ENCODE measurements around the gene BCAS3. TPM values are rescaled to one million over a fixed set of nuclear protein-coding genes. Genes with fewer than 3 reads are reported as not detected.

The BCAS3 gene
- polyA plus RNA-seq, 6 donors from 2014 or later = 22.0 to 38.9 (median 24.5) TPM

- Mint-ChIP-seq H3K9me3 (no peaks in the 10 kb centered on the region), H3K4me1 (peaks cover 18 to 27% (median 23%) of the 10 kb centered on the region in 3 donors), H3K4me3 (peak overlapping the region in 2 of 8 donors; percentile 29 to 46), H3K27me3 (no peaks in the 10 kb centered on the region), H3K36me3 (peaks cover 21% of the 10 kb centered on the region in 2 donors), H3K27ac (peak overlapping the region in 1 of 6 donors; percentile 59)
- DNase-seq (no peak), ATAC-seq (ENCODE audit: low read depth in 2 of 2) (no peak)
These were observed 3.1 kb downstream of the BCAS3 start for GRCh38 chr17:60680754-60681153.

- ATAC-seq (ENCODE audit: low read depth in 2 of 2) (no peak), DNase-seq (no peak)
- Mint-ChIP-seq H3K27ac (no peak overlapping the region), H3K4me1 (no peaks in the 10 kb centered on the region), H3K9me3 (no peaks in the 10 kb centered on the region), H3K27me3 (no peaks in the 10 kb centered on the region), H3K36me3 (peaks cover 26 to 28% of the 10 kb centered on the region in 2 donors), H3K4me3 (no peak overlapping the region)
These were observed 7.8 kb downstream of the BCAS3 start for GRCh38 chr17:60685437-60685836.

- DNase-seq (no peak), ATAC-seq (ENCODE audit: low read depth in 2 of 2) (no peak)
- Mint-ChIP-seq H3K27me3 (no peaks in the 10 kb centered on the region), H3K27ac (no peak overlapping the region), H3K9me3 (no peaks in the 10 kb centered on the region), H3K4me3 (no peak overlapping the region), H3K4me1 (no peaks in the 10 kb centered on the region), H3K36me3 (peaks cover 16 to 21% of the 10 kb centered on the region in 2 donors)
These were observed 18.3 kb downstream of the BCAS3 start for GRCh38 chr17:60695960-60696359.

GRCh38 chr17:60699090-60699489 lies 21.4 kb downstream of the BCAS3 start:
- ATAC-seq (ENCODE audit: low read depth in 2 of 2) (no peak), DNase-seq (no peak)
- H3K27ac Mint-ChIP-seq = no peak overlapping the region
- no peaks in the 10 kb centered on the region for H3K4me1 Mint-ChIP-seq
- H3K4me3 Mint-ChIP-seq = no peak overlapping the region
- no peaks in the 10 kb centered on the region for H3K27me3 Mint-ChIP-seq
- peaks cover 9 to 14% of the 10 kb centered on the region in 2 donors for H3K36me3 Mint-ChIP-seq
- H3K9me3 Mint-ChIP-seq = no peaks in the 10 kb centered on the region

GRCh38 chr17:60704170-60704569 lies 26.5 kb downstream of the BCAS3 start:
- Mint-ChIP-seq H3K27ac (no peak overlapping the region), H3K36me3 (peaks cover 6 to 9% of the 10 kb centered on the region in 2 donors), H3K27me3 (no peaks in the 10 kb centered on the region), H3K4me3 (no peak overlapping the region), H3K4me1 (no peaks in the 10 kb centered on the region), H3K9me3 (no peaks in the 10 kb centered on the region)
- no peak for DNase-seq
- ATAC-seq (ENCODE audit: low read depth in 2 of 2) = no peak

- ATAC-seq (ENCODE audit: low read depth in 2 of 2) = no peak
- H3K4me3 Mint-ChIP-seq = no peak overlapping the region
These were observed 35.0 kb downstream of the BCAS3 start for GRCh38 chr17:60712675-60713074.

GRCh38 chr17:60713608-60714007 lies 36.0 kb downstream of the BCAS3 start:
- H3K9me3 Mint-ChIP-seq = no peaks in the 10 kb centered on the region
- peaks cover 0 to 13% of the 10 kb centered on the region in 2 donors for H3K36me3 Mint-ChIP-seq
- H3K4me3 Mint-ChIP-seq = no peak overlapping the region
- H3K27me3 Mint-ChIP-seq = no peaks in the 10 kb centered on the region
- DNase-seq = no peak
- H3K4me1 Mint-ChIP-seq = no peaks in the 10 kb centered on the region
- peak overlapping the region in 1 of 6 donors; percentile 56 for H3K27ac Mint-ChIP-seq
- no peak for ATAC-seq (ENCODE audit: low read depth in 2 of 2)

More at GRCh38 chr17:60712675-60713074, 35.0 kb downstream of the BCAS3 start:
- Mint-ChIP-seq H3K9me3 (no peaks in the 10 kb centered on the region), H3K36me3 (peaks cover 0 to 13% of the 10 kb centered on the region in 2 donors), H3K4me1 (no peaks in the 10 kb centered on the region), H3K27me3 (no peaks in the 10 kb centered on the region), H3K27ac (no peak overlapping the region)
- DNase-seq = no peak

GRCh38 chr17:60716766-60717165 lies 39.1 kb downstream of the BCAS3 start:
- H3K9me3 Mint-ChIP-seq = no peaks in the 10 kb centered on the region
- ATAC-seq (ENCODE audit: low read depth in 2 of 2) = no peak
- DNase-seq = no peak
- peaks cover 0 to 6% of the 10 kb centered on the region in 2 donors for H3K36me3 Mint-ChIP-seq
- H3K4me3 Mint-ChIP-seq = no peak overlapping the region
- no peaks in the 10 kb centered on the region for H3K27me3 Mint-ChIP-seq
- peaks cover 0 to 6% (median 0%) of the 10 kb centered on the region in 3 donors for H3K4me1 Mint-ChIP-seq
- no peak overlapping the region for H3K27ac Mint-ChIP-seq

- Mint-ChIP-seq H3K9me3 (no peaks in the 10 kb centered on the region), H3K27me3 (no peaks in the 10 kb centered on the region), H3K36me3 (peaks cover 0 to 1% of the 10 kb centered on the region in 2 donors), H3K4me3 (no peak overlapping the region), H3K27ac (no peak overlapping the region), H3K4me1 (peaks cover 0 to 6% (median 0%) of the 10 kb centered on the region in 3 donors)
- ATAC-seq (ENCODE audit: low read depth in 2 of 2) (no peak), DNase-seq (no peak)
These were observed 40.2 kb downstream of the BCAS3 start for GRCh38 chr17:60717814-60718213.

GRCh38 chr17:60720763-60721531 lies 43.3 kb downstream of the BCAS3 start:
- DNase-seq (peak; percentile 41), ATAC-seq (ENCODE audit: low read depth in 2 of 2) (no peak)
- no peak overlapping the region for H3K4me3 Mint-ChIP-seq
- H3K36me3 Mint-ChIP-seq = no peaks in the 10 kb centered on the region
- peak overlapping the region in 1 of 6 donors; percentile 60 for H3K27ac Mint-ChIP-seq
- peaks cover 0 to 2% (median 0%) of the 10 kb centered on the region in 7 donors for H3K9me3 Mint-ChIP-seq
- H3K27me3 Mint-ChIP-seq = no peaks in the 10 kb centered on the region
- H3K4me1 Mint-ChIP-seq = peaks cover 6 to 17% (median 14%) of the 10 kb centered on the region in 3 donors

GRCh38 chr17:60724647-60725046 lies 47.0 kb downstream of the BCAS3 start:
- ATAC-seq (ENCODE audit: low read depth in 2 of 2) (peak; percentile 94 to 96), DNase-seq (peak; percentile 33)
- Mint-ChIP-seq H3K36me3 (peaks cover 8 to 10% of the 10 kb centered on the region in 2 donors), H3K27me3 (no peaks in the 10 kb centered on the region), H3K4me1 (peaks cover 6 to 18% (median 14%) of the 10 kb centered on the region in 3 donors), H3K27ac (peak overlapping the region in 4 of 6 donors; percentile 61 to 89 (median 65)), H3K9me3 (peaks cover 0 to 4% (median 0%) of the 10 kb centered on the region in 7 donors), H3K4me3 (peak overlapping the region in 3 of 8 donors; percentile 22 to 82 (median 80))

- ATAC-seq (ENCODE audit: low read depth in 2 of 2) (no peak), DNase-seq (no peak)
- Mint-ChIP-seq H3K4me1 (peaks cover 16 to 21% (median 18%) of the 10 kb centered on the region in 3 donors), H3K9me3 (peaks cover 0 to 4% (median 0%) of the 10 kb centered on the region in 7 donors), H3K36me3 (peaks cover 8 to 10% of the 10 kb centered on the region in 2 donors), H3K27me3 (no peaks in the 10 kb centered on the region), H3K4me3 (no peak overlapping the region), H3K27ac (peak overlapping the region in 3 of 6 donors; percentile 3 to 20 (median 3))
These were observed 52.2 kb downstream of the BCAS3 start for GRCh38 chr17:60729854-60730253.

GRCh38 chr17:60730273-60730672 lies 52.6 kb downstream of the BCAS3 start:
- Mint-ChIP-seq H3K27ac (peak overlapping the region in 3 of 6 donors; percentile 3 to 23 (median 20)), H3K9me3 (peaks cover 0 to 4% (median 0%) of the 10 kb centered on the region in 7 donors), H3K36me3 (peaks cover 8 to 10% of the 10 kb centered on the region in 2 donors), H3K4me3 (peak overlapping the region in 1 of 8 donors; percentile 35), H3K4me1 (peaks cover 14 to 17% (median 14%) of the 10 kb centered on the region in 3 donors), H3K27me3 (no peaks in the 10 kb centered on the region)
- no peak for DNase-seq
- no peak for ATAC-seq (ENCODE audit: low read depth in 2 of 2)

- peaks cover 5 to 8% of the 10 kb centered on the region in 2 donors for H3K36me3 Mint-ChIP-seq
- H3K27ac Mint-ChIP-seq = no peak overlapping the region
- H3K27me3 Mint-ChIP-seq = no peaks in the 10 kb centered on the region
- H3K9me3 Mint-ChIP-seq = peaks cover 0 to 4% (median 0%) of the 10 kb centered on the region in 7 donors
- ATAC-seq (ENCODE audit: low read depth in 2 of 2) (no peak), DNase-seq (no peak)
- H3K4me1 Mint-ChIP-seq = peaks cover 5 to 7% (median 6%) of the 10 kb centered on the region in 3 donors
- no peak overlapping the region for H3K4me3 Mint-ChIP-seq
These were observed 60.6 kb downstream of the BCAS3 start for GRCh38 chr17:60738287-60738686.
